ENCODE data around the gene BSN.
"Not testable (repeated sequence)": the region's sequence is repeated elsewhere in the genome, so short reads cannot be mapped to it uniquely, and the experiment has no call there.

BSN gene

GRCh38 chr3:49681543-49681942, 127.3 kb downstream of the BSN start:
- TF ChIP-seq CTCF (IDR thresholded peaks at IDR 0.05; ENCODE audit: control insufficient read depth, extremely low read depth, insufficient read depth), result no peak
- DNase-seq (ENCODE audit: low read depth), result no peak

DNA sequence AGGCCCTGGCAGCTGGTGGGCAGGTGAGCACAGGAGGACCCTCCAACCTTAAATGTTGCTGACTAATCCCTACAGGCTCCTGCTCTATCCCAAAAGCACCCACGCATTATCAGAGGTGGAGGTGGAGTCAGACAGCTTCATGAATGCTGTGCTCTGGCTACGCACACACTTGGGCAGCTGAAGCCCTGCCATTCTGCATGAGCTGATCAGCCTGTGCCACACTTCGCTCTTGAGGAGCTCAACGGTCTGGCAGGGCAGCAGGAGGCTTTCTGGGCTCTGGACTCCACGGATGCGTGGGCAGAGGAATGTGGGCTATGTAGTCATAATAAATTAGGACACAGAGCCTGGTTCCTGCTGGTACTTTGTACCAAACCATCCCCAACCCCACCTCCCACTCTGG, 128.9 kb downstream of the BSN start:
- DNase-seq (ENCODE audit: low read depth), result no peak

More at GRCh38 chr3:49681543-49681942, 127.3 kb downstream of the BSN start:
- H3K4me3 ChIP-seq (ENCODE audit: low read depth, low read length), result no peak overlapping the region

DNA sequence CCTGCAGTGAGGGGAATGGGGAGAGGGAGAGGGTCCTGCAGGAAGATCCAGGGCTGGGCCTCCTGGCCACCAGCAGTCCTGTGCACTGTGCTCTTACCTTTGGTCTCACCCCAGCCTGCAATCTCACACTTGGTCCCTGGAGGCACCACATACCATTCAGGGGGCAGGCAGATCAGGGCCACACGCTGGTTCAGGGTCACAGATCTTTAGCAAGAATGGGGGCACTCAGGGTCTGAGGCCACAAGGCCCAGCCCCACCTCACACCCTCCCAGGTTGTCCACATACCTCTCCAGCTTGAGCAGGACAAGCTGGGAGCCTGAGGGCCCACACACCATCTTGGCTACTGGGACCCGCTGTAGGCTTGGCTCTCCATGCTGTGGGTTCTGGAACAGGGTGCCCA, 130.2 kb downstream of the BSN start:
- not testable (repeated sequence) for DNase-seq (ENCODE audit: low read depth); H3K4me3 ChIP-seq (ENCODE audit: low read depth, low read length)

More for the DNA sequence above, 128.9 kb downstream of the BSN start:
- TF ChIP-seq CTCF (IDR thresholded peaks at IDR 0.05; ENCODE audit: control insufficient read depth, extremely low read depth, insufficient read depth), result no peak
- no peak overlapping the region for H3K4me3 ChIP-seq (ENCODE audit: low read depth, low read length)

DNA sequence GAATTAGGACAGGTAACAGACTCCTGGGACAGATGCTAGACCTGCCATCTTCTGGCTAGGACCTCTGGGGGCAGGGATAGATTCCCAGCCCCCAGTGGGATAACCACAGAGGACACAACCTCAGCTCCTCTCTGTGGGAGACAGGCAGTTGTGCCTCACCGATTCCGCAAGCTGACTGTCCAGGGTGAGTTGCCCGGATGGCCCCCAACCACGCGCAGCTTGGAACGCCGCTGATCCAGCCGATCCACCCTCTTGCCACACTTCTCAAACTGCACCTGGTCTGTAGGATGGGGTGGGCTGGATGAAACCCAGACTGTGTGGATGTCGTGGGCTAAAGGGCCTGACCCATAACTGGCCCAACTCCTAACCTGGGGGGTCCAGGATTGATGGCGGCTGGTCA, 130.8 kb downstream of the BSN start:
- DNase-seq (ENCODE audit: low read depth); H3K4me3 ChIP-seq (ENCODE audit: low read depth, low read length): not testable (repeated sequence)

DNA sequence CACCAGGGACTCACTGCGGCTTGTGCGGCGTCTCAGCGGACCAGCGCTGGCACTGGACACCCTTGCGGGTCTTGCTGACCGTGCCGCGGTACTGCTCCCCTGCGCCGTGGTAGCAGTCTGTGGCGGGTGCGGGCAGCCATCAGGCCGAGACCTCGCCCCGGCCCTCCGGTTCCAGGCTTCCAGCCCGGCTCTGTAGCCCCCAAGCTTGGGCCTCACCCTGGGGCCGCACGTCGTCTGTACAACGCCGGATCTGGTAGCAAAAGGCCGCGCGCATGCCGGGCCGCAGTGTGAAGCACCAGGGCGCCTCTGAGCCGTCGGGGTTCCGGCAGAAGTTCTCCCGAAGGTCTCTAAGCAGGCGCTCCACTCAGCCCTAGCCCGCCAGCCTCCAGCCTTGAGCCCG, 131.6 kb downstream of the BSN start:
- DNase-seq (ENCODE audit: low read depth); H3K4me3 ChIP-seq (ENCODE audit: low read depth, low read length): not testable (repeated sequence)

- peak overlapping the region; percentile 39 for H3K4me3 ChIP-seq (ENCODE audit: low read depth, low read length)
- not testable (repeated sequence) for DNase-seq (ENCODE audit: low read depth)
These were observed 132.1 kb downstream of the BSN start for GRCh38 chr3:49686346-49686745.

DNA sequence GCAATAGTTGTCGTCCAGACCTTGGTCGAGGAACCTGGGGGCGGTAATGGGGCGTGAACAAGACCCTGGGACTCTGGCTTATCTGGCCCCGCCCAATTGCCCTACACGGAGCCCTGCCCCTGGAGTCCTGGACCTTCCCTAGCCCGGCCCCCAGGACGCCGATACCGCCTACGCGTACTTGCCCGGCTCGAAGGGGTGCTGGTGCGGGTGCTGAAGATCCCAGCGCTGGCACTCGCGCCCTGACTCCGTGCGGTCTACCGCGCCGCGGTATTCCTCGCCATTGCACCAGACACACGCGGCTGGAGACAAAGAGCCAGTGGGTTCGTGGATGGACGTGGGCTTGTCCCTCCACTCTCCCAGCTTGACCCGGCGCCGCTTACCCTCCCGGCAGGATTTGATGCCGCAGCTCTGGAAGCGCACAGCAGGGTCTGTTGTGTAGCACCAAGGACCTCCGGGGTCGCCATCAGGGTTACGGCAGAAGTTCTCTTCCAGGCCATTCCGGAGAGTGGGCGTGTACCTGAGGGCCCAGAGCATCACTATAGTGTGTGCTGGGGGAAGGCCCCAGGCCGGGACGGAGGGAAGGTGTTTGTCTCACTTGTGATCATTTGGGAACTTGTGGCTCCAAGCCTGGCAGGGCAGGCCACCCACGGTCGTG, 132.6 kb downstream of the BSN start:
- not testable (repeated sequence) for DNase-seq (ENCODE audit: low read depth)
- H3K4me3 ChIP-seq (ENCODE audit: low read depth, low read length), result peak overlapping the region; percentile 39

- H3K4me3 ChIP-seq (ENCODE audit: low read depth, low read length); DNase-seq (ENCODE audit: low read depth): not testable (repeated sequence)
These were observed 133.1 kb downstream of the BSN start for GRCh38 chr3:49687424-49687795.

GRCh38 chr3:49688338-49689045, 134.2 kb downstream of the BSN start:
- H3K4me3 ChIP-seq (ENCODE audit: low read depth, low read length), result peak overlapping the region; percentile 92
- DNase-seq (ENCODE audit: low read depth), result not testable (repeated sequence)

DNA sequence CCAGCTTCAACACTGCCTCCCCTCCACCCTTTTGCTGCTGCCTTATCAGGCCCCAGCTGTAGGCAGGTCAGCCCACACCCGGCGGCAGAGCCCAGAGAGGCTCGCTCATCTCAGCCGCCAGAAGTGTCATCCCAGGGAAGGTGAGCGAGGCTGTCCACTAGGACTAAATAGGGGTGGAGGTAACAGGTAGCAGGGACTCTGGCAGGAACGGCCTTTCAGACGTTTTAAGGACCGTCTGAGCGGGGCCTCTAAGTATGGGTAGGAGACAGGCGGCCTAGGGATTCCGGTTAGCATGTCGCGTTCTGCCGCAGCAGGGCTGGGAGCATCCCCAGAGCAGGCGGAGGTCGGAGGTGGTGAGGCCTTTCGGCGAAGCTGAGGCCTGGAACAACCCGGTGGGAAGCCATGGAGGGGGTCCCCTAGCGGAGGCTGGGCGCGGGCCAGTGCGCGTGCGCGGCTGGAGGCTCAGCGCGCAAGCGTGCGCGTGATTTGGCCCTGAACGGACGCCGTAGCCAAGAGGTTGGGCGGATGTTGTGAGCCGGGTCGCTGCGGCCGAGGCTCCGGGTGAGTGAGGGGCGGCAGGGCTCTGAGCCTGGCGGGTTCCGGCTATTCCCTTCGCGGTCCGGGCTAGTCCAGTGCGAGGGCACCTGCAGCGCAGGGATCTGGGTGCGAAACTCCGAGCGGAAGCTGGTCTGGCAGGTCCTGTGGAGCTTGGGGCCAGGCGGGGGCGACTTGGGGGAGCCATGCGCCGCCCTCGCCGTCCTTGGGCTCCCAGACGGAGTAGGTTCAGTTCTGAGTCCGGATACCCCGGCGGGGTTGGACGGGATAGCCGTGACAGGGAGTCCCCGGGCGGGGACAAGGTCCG, 135.0 kb downstream of the BSN start, which contains the start of the genes MST1 and RNF123:
TSS of gene MST1 (minus strand) at position 429 of the 862 bp plus-strand sequence. CDS start 783 bp downstream, outside the sequence.
TSS of gene RNF123 (plus strand) at position 512 of the 862 bp plus-strand sequence. CDS start 1,609 bp downstream, outside the sequence.
- DNase-seq (ENCODE audit: low read depth), result peak; percentile 61
- peak within 1 kb of the TSS; percentile 92 for H3K4me3 ChIP-seq (ENCODE audit: low read depth, low read length)
- TF ChIP-seq CTCF (IDR thresholded peaks at IDR 0.05; ENCODE audit: control insufficient read depth, extremely low read depth, insufficient read depth), result peak; percentile 25; the same call in 1 of the 2 replicates

GRCh38 chr3:49689908-49690624, 135.8 kb downstream of the BSN start:
- DNase-seq (ENCODE audit: low read depth), result not testable (repeated sequence)
- H3K4me3 ChIP-seq (ENCODE audit: low read depth, low read length), result peak overlapping the region; percentile 92

- not testable (repeated sequence) for DNase-seq (ENCODE audit: low read depth)
- H3K4me3 ChIP-seq (ENCODE audit: low read depth, low read length), result peak overlapping the region; percentile 92
These were observed 136.6 kb downstream of the BSN start for GRCh38 chr3:49690856-49691255.

- DNase-seq (ENCODE audit: low read depth); H3K4me3 ChIP-seq (ENCODE audit: low read depth, low read length): not testable (repeated sequence)
These were observed 137.2 kb downstream of the BSN start for GRCh38 chr3:49691481-49691880.

- not testable (repeated sequence) for H3K4me3 ChIP-seq (ENCODE audit: low read depth, low read length); DNase-seq (ENCODE audit: low read depth)
These were observed 140.3 kb downstream of the BSN start for GRCh38 chr3:49694409-49695070.
